H9 (cell line): Measurements from ENCODE around the gene SLC25A3. TPM values are rescaled to one million over a fixed set of nuclear protein-coding genes. Genes with fewer than 3 reads are reported as not detected.

ENCODE experiments used
- DNase-seq: peaks from one replicate; pipeline ENCODE4 v3.0.0-alpha.2; 2017
- H2AFZ ChIP-seq: one replicate; pipeline ENCODE4 v1.6.1; 2013; ENCODE audit warnings: mild to moderate bottlenecking, low read length, control low read depth, moderate library complexity
- H2AK5ac ChIP-seq: 2 replicates; pipeline ENCODE4 v1.6.1; 2013; ENCODE audit warnings: low read length, control low read depth, mixed read lengths; ENCODE audit not compliant: insufficient read length
- H2BK120ac ChIP-seq: one replicate; pipeline ENCODE4 v1.6.1; 2013; ENCODE audit warnings: low read depth, mild to moderate bottlenecking, low read length, control low read depth, inconsistent platforms; ENCODE audit not compliant: poor library complexity, severe bottlenecking
- H2BK12ac ChIP-seq: 2 replicates; pipeline ENCODE4 v1.6.1; 2013; ENCODE audit warnings: low read length, control low read depth, mixed read lengths, low read depth; ENCODE audit not compliant: insufficient read length
- H2BK15ac ChIP-seq: 2 replicates; pipeline ENCODE4 v1.6.1; 2013; ENCODE audit warnings: low read depth, low read length, control low read depth
- H2BK20ac ChIP-seq: one replicate; pipeline ENCODE4 v1.6.1; 2013; ENCODE audit warnings: low read depth, mild to moderate bottlenecking, low read length, control low read depth, inconsistent platforms; ENCODE audit not compliant: poor library complexity, severe bottlenecking
- H2BK5ac ChIP-seq: 2 replicates; pipeline ENCODE4 v1.6.1; 2013; ENCODE audit warnings: low read length, control low read depth, mixed read lengths; ENCODE audit not compliant: insufficient read length
- H3K14ac ChIP-seq: 2 replicates; pipeline ENCODE4 v1.6.1; 2013; ENCODE audit warnings: low read length, control low read depth; ENCODE audit not compliant: insufficient read depth
- H3K18ac ChIP-seq: 2 replicates; pipeline ENCODE4 v1.6.1; 2013; ENCODE audit warnings: low read depth, mild to moderate bottlenecking, mixed read lengths, low read length, control low read depth; ENCODE audit not compliant: insufficient read length
- H3K23ac ChIP-seq: 2 replicates; pipeline ENCODE4 v1.6.1; 2013; ENCODE audit warnings: low read length, control low read depth, mixed read lengths, low read depth; ENCODE audit not compliant: insufficient read length
- H3K23me2 ChIP-seq: 2 replicates; pipeline ENCODE4 v1.6.1; 2013; ENCODE audit warnings: low read depth, mild to moderate bottlenecking, mixed read lengths, low read length, control low read depth; ENCODE audit not compliant: insufficient read length, poor library complexity, severe bottlenecking
- H3K27ac ChIP-seq: 2 replicates; pipeline ENCODE4 v1.5.1; 2013; ENCODE audit warnings: low read length, control low read depth, mixed read lengths, low read depth; ENCODE audit not compliant: insufficient read length
- H3K27me3 ChIP-seq: 2 replicates; pipeline ENCODE4 v1.6.1; 2013; ENCODE audit warnings: low read length, control low read depth, inconsistent platforms; ENCODE audit not compliant: insufficient read depth
- H3K4ac ChIP-seq: 2 replicates; pipeline ENCODE4 v1.6.1; 2013; ENCODE audit warnings: low read depth, mild to moderate bottlenecking, control low read depth, inconsistent platforms, low read length, moderate library complexity
- H3K4me1 ChIP-seq: 2 replicates; pipeline ENCODE4 v1.6.1; 2013; ENCODE audit warnings: low read length, control low read depth, inconsistent platforms; ENCODE audit not compliant: insufficient read depth
- H3K4me2 ChIP-seq: 2 replicates; pipeline ENCODE4 v1.6.1; 2013; ENCODE audit warnings: low read length, control low read depth, mixed read lengths; ENCODE audit not compliant: insufficient read length, insufficient read depth
- H3K56ac ChIP-seq: 2 replicates; pipeline ENCODE4 v1.6.1; 2013; ENCODE audit warnings: low read depth, mild to moderate bottlenecking, mixed read lengths, low read length, control low read depth; ENCODE audit not compliant: insufficient read length
- H3K79me1 ChIP-seq: 2 replicates; pipeline ENCODE4 v1.6.1; 2013; ENCODE audit warnings: low read depth, mild to moderate bottlenecking, moderate library complexity, low read length, control low read depth, inconsistent platforms; ENCODE audit not compliant: insufficient read depth, poor library complexity, severe bottlenecking
- H3K79me2 ChIP-seq: 2 replicates; pipeline ENCODE4 v1.6.1; 2013; ENCODE audit warnings: low read length, control low read depth, inconsistent platforms; ENCODE audit not compliant: insufficient read depth
- H3K9ac ChIP-seq: 2 replicates; pipeline ENCODE4 v1.6.1; 2013; ENCODE audit warnings: low read length, control low read depth, mixed read lengths; ENCODE audit not compliant: insufficient read length; ENCODE audit errors: extremely low read depth
- H3K9me3 ChIP-seq: one replicate; pipeline ENCODE4 v1.6.1; 2013; ENCODE audit warnings: low read depth, low read length, inconsistent platforms; ENCODE audit not compliant: control insufficient read depth
- H3T11ph ChIP-seq: one replicate; pipeline ENCODE4 v1.6.1; 2013; ENCODE audit warnings: mild to moderate bottlenecking, low read length, control low read depth, inconsistent platforms
- H4K20me1 ChIP-seq: one replicate; pipeline ENCODE4 v1.6.1; 2013; ENCODE audit not compliant: control insufficient read depth, insufficient read length, insufficient read depth
- H4K5ac ChIP-seq: 2 replicates; pipeline ENCODE4 v1.6.1; 2013; ENCODE audit warnings: low read depth, mild to moderate bottlenecking, mixed read lengths, low read length, control low read depth; ENCODE audit not compliant: insufficient read length
- H4K8ac ChIP-seq: replicated peaks from 2 replicates; pipeline ENCODE4 v1.6.1; 2013; ENCODE audit warnings: low read length, control low read depth, mixed read lengths, low read depth; ENCODE audit not compliant: insufficient read length
- H4K91ac ChIP-seq: 2 replicates; pipeline ENCODE4 v1.6.1; 2013; ENCODE audit warnings: low read depth, mild to moderate bottlenecking, moderate library complexity, mixed read lengths, low read length, control low read depth; ENCODE audit not compliant: insufficient read length
- H3K27ac Mint-ChIP-seq, 3 experiments: 2 replicates in 2 of 3; 3 replicates in 1 of 3; pipeline ENCODE4 v1.8.0; 2020 to 2021; ENCODE audit warnings: mixed read lengths in 3 of 3, mild to moderate bottlenecking in 1 of 3, moderate library complexity in 1 of 3
- H3K27me3 Mint-ChIP-seq: 2 replicates; pipeline ENCODE4 v1.8.0; 2021; ENCODE audit warnings: low read depth, mild to moderate bottlenecking, moderate library complexity, mixed read lengths
- H3K36me3 Mint-ChIP-seq, 3 experiments: 2 replicates in 2 of 3; 3 replicates in 1 of 3; pipeline ENCODE4 v1.8.0; 2020 to 2021; ENCODE audit warnings: low read depth in 3 of 3, mixed read lengths in 3 of 3; ENCODE audit not compliant: insufficient read depth in 1 of 3
- H3K4me1 Mint-ChIP-seq, 2 experiments: 2 replicates each; pipeline ENCODE4 v1.8.0; 2020; ENCODE audit warnings: mixed read lengths in 2 of 2
- H3K4me3 Mint-ChIP-seq, 2 experiments: 2 replicates in 1 of 2; 3 replicates in 1 of 2; pipeline ENCODE4 v1.8.0; 2020 to 2021; ENCODE audit warnings: mild to moderate bottlenecking in 2 of 2, mixed read lengths in 2 of 2, moderate library complexity in 1 of 2
- H3K9me3 Mint-ChIP-seq, 2 experiments: 2 replicates in 1 of 2; 3 replicates in 1 of 2; pipeline ENCODE4 v1.8.0; 2020; ENCODE audit warnings: mild to moderate bottlenecking in 2 of 2, mixed read lengths in 2 of 2, moderate library complexity in 1 of 2
- WGBS: extraction: QIAGEN DNeasy Blood & Tissue Kit; methylation state at CpG from one replicate; pipeline ENCODE4 v1.1.7; 2013; ENCODE audit warnings: missing lambda C conversion rate, low lambda C conversion rate, mixed read lengths; ENCODE audit not compliant: insufficient read length; ENCODE audit errors: extremely low coverage; 5-methylcytosine and 5-hydroxymethylcytosine counted together
- total RNA-seq: library from RNA; stranded (reverse); gene quantifications from 2 replicates; pipeline ENCODE4 v1.2.1, GENCODE V29; 2021
- TF ChIP-seq, protein P1 (sequence below): fragments of 200-600 bp; sonication (generic); conservative IDR thresholded peaks from 3 replicates; pipeline ENCODE4 v1.8.0; 2021; ENCODE audit warnings: antibody characterized with exemption, mild to moderate bottlenecking

SLC25A3 gene
- total RNA-seq, 1 experiment from 2014 or later = 673 TPM

DNA sequence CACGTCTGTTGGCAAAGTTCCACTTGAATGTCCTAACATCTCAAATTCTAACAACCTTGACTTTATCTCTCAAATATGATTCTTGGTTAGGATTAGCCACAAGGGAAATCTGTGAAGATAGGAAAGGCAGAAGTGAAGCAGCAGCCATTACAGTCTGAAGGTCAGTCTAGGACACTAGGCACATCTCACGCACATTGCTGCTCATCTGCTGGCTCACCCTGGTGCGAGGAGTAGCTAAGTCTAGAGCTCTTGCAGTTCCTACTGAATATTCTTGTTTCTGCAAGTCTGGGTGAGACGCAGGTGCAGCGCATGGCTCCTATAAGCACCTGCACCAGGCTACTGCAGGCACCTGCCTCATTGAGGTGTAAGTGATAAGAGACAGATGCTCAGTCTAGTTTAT, 6.4 kb upstream of the SLC25A3 start:
- no peak overlapping the region for H3K27ac Mint-ChIP-seq
- no peaks in the 10 kb centered on the region for H3K4me1 Mint-ChIP-seq
- H3K79me2 ChIP-seq = no peaks in the 10 kb centered on the region
- no peak overlapping the region for H2BK15ac ChIP-seq
- no peaks in the 10 kb centered on the region for H3K4me1 ChIP-seq
- DNase-seq = no peak
- no peak overlapping the region for H3K9ac ChIP-seq
- H3K9me3 Mint-ChIP-seq = no peaks in the 10 kb centered on the region
- TF ChIP-seq, protein P1, sequence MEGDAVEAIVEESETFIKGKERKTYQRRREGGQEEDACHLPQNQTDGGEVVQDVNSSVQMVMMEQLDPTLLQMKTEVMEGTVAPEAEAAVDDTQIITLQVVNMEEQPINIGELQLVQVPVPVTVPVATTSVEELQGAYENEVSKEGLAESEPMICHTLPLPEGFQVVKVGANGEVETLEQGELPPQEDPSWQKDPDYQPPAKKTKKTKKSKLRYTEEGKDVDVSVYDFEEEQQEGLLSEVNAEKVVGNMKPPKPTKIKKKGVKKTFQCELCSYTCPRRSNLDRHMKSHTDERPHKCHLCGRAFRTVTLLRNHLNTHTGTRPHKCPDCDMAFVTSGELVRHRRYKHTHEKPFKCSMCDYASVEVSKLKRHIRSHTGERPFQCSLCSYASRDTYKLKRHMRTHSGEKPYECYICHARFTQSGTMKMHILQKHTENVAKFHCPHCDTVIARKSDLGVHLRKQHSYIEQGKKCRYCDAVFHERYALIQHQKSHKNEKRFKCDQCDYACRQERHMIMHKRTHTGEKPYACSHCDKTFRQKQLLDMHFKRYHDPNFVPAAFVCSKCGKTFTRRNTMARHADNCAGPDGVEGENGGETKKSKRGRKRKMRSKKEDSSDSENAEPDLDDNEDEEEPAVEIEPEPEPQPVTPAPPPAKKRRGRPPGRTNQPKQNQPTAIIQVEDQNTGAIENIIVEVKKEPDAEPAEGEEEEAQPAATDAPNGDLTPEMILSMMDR = no peak
- H3K27me3 Mint-ChIP-seq = no peaks in the 10 kb centered on the region; the same call in 1 of the 2 replicates
- WGBS = no CpG with 5 or more reads among the region's 5 CpGs
- no peak overlapping the region for H2BK120ac ChIP-seq
- H3T11ph ChIP-seq = no peak overlapping the region
- H2BK20ac ChIP-seq = no peak overlapping the region
- H2AK5ac ChIP-seq = no peak overlapping the region
- no peak overlapping the region for H4K8ac ChIP-seq
- no peak overlapping the region for H3K27ac ChIP-seq
- H4K5ac ChIP-seq = no peak overlapping the region
- no peak overlapping the region for H3K23ac ChIP-seq
- no peak overlapping the region for H2BK5ac ChIP-seq
- no peaks in the 10 kb centered on the region for H3K27me3 ChIP-seq
- no peak overlapping the region for H3K56ac ChIP-seq
- H3K79me1 ChIP-seq = no peaks in the 10 kb centered on the region
- H4K91ac ChIP-seq = no peak overlapping the region
- H3K36me3 Mint-ChIP-seq = no peaks in the 10 kb centered on the region
- no peaks in the 10 kb centered on the region for H4K20me1 ChIP-seq
- H3K4me2 ChIP-seq = no peak overlapping the region
- H3K23me2 ChIP-seq = no peaks in the 10 kb centered on the region
- no peak overlapping the region for H3K4ac ChIP-seq
- H3K9me3 ChIP-seq = no peaks in the 10 kb centered on the region
- no peak overlapping the region for H2BK12ac ChIP-seq
- no peak overlapping the region for H3K4me3 Mint-ChIP-seq
- no peak overlapping the region for H3K18ac ChIP-seq
- H2AFZ ChIP-seq = no peak overlapping the region
- no peak overlapping the region for H3K14ac ChIP-seq
